Measurements from ENCODE around the gene ADAMTSL3.

DNA sequence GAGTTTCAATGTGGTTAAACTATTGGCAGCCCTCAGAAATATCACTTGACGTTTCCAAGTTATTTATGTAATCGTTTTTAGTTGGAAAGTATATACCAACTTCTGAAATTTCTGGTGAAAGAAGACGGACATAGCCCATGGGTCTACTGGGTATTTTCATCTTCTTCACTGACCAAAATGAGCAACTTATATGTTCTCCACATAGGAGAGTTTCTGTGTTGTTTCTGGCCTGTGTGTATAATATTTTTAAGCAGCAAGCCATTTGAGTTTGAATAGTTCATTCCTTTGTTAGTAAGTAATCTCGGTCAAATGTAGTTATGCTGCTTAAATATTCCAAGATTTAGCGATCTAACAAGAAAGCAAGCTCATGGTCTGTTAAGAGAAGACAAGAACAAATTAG, 57.3 kb downstream of the ADAMTSL3 start:
- TF ChIP-seq, protein P1, sequence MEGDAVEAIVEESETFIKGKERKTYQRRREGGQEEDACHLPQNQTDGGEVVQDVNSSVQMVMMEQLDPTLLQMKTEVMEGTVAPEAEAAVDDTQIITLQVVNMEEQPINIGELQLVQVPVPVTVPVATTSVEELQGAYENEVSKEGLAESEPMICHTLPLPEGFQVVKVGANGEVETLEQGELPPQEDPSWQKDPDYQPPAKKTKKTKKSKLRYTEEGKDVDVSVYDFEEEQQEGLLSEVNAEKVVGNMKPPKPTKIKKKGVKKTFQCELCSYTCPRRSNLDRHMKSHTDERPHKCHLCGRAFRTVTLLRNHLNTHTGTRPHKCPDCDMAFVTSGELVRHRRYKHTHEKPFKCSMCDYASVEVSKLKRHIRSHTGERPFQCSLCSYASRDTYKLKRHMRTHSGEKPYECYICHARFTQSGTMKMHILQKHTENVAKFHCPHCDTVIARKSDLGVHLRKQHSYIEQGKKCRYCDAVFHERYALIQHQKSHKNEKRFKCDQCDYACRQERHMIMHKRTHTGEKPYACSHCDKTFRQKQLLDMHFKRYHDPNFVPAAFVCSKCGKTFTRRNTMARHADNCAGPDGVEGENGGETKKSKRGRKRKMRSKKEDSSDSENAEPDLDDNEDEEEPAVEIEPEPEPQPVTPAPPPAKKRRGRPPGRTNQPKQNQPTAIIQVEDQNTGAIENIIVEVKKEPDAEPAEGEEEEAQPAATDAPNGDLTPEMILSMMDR (IDR thresholded peaks at IDR 0.05) = no peak
- TF ChIP-seq POLR2A (IDR thresholded peaks at IDR 0.05) (no peak), EP300 (IDR thresholded peaks at IDR 0.05) (no peak), POLR2AphosphoS5 (IDR thresholded peaks at IDR 0.05) (no peak)

All from suprapubic skin (tissue), 4 donors.